IMR-90 (cell line): ENCODE measurements around the gene DSN1. TPM values are rescaled to one million over a fixed set of nuclear protein-coding genes. Genes with fewer than 3 reads are reported as not detected.

Experiments used
- ATAC-seq: fragments of 200-7000 bp; cut with Tn5 transposase; 2 replicates; pipeline ENCODE4 v1.9.1; 2020; ENCODE audit warnings: low read depth, mild to moderate bottlenecking, moderate library complexity
- BruUV-seq: library from RNA; stranded (reverse); fragments of 400-500 nt; replicated peaks from 2 replicates; lab custom pipeline; 2021; lab: Mats Ljungman, UMichigan
- CTCF ChIA-PET: fragments of 300-600 bp; formaldehyde crosslinking; extraction: SDS; loops from one replicate; lab custom pipeline; 2021; ENCODE audit warnings: antibody characterized with exemption; lab: Yijun Ruan, JAX
- POLR2A ChIA-PET: fragments of 300-600 bp; sonication (Branson Sonifier 250); formaldehyde crosslinking; loops from one replicate; lab custom pipeline; 2022; ENCODE audit warnings: antibody characterized with exemption; ENCODE audit not compliant: unreplicated experiment; lab: Charles Lee
- DNase-seq: peaks from one replicate; pipeline ENCODE4 v3.0.0; 2013
- H2AFZ ChIP-seq: replicated peaks from 2 replicates; pipeline ENCODE3; 2013; ENCODE audit warnings: low read length, mild to moderate bottlenecking; ENCODE audit not compliant: poor library complexity
- H2AK5ac ChIP-seq: 2 replicates; pipeline ENCODE4 v1.6.1; 2013; ENCODE audit warnings: low read depth, low read length, inconsistent platforms
- H2AK9ac ChIP-seq: replicated peaks from 2 replicates; pipeline ENCODE3; 2013; ENCODE audit warnings: mild to moderate bottlenecking, low read depth, low read length, moderate library complexity; ENCODE audit not compliant: poor library complexity
- H2BK120ac ChIP-seq: 2 replicates; pipeline ENCODE4 v1.6.1; 2013; ENCODE audit warnings: low read depth, low read length, inconsistent platforms
- H2BK15ac ChIP-seq: 3 replicates; pipeline ENCODE4 v1.6.1; 2013; ENCODE audit warnings: low read depth, low read length, inconsistent platforms
- H2BK20ac ChIP-seq: 2 replicates; pipeline ENCODE4 v1.6.1; 2013; ENCODE audit warnings: low read depth, mild to moderate bottlenecking, inconsistent platforms, low read length, moderate library complexity
- H2BK5ac ChIP-seq: 2 replicates; pipeline ENCODE4 v1.6.1; 2013; ENCODE audit warnings: mild to moderate bottlenecking, low read depth, low read length, inconsistent platforms; ENCODE audit not compliant: poor library complexity, severe bottlenecking
- H3K14ac ChIP-seq: replicated peaks from 2 replicates; pipeline ENCODE4 v1.6.1; 2013; ENCODE audit warnings: low read depth, low read length, inconsistent platforms
- H3K18ac ChIP-seq: 2 replicates; pipeline ENCODE4 v1.6.1; 2013; ENCODE audit warnings: low read depth, low read length, control low read depth
- H3K23ac ChIP-seq: 2 replicates; pipeline ENCODE4 v1.6.1; 2013; ENCODE audit warnings: low read depth, low read length, inconsistent platforms
- H3K27ac ChIP-seq: 2 replicates; pipeline ENCODE4 v1.5.1; 2013; ENCODE audit warnings: mild to moderate bottlenecking, control low read depth, low read length; ENCODE audit not compliant: insufficient read depth
- H3K27me3 ChIP-seq: 2 replicates; pipeline ENCODE4 v1.6.1; 2013; ENCODE audit warnings: low read length; ENCODE audit not compliant: control insufficient read depth, insufficient read depth
- H3K36me3 ChIP-seq: 2 replicates; pipeline ENCODE4 v1.6.1; 2013; ENCODE audit warnings: low read length, mixed read lengths; ENCODE audit not compliant: control insufficient read depth, insufficient read depth
- H3K4ac ChIP-seq: 2 replicates; pipeline ENCODE4 v1.6.1; 2013; ENCODE audit warnings: low read depth, low read length, inconsistent platforms
- H3K4me1 ChIP-seq: 2 replicates; pipeline ENCODE4 v1.6.1; 2013; ENCODE audit warnings: low read length, mixed read lengths; ENCODE audit not compliant: control insufficient read depth, insufficient read depth
- H3K4me2 ChIP-seq: 2 replicates; pipeline ENCODE4 v1.6.1; 2013; ENCODE audit warnings: low read depth, mild to moderate bottlenecking, control low read depth, low read length, moderate library complexity
- H3K4me3 ChIP-seq: 2 replicates; pipeline ENCODE4 v1.5.1; 2013; ENCODE audit warnings: low read depth, mild to moderate bottlenecking, control low read depth, low read length, moderate library complexity; ENCODE audit not compliant: insufficient read depth
- H3K56ac ChIP-seq: 2 replicates; pipeline ENCODE4 v1.6.1; 2013; ENCODE audit warnings: low read length, inconsistent platforms; ENCODE audit not compliant: insufficient read depth; ENCODE audit errors: extremely low read depth
- H3K79me1 ChIP-seq, 2 experiments: 2 replicates each; pipeline ENCODE4 v1.6.1; 2013; ENCODE audit warnings: low read length in 2 of 2, inconsistent platforms in 1 of 2, low read depth in 1 of 2
- H3K9ac ChIP-seq: 2 replicates; pipeline ENCODE4 v1.6.1; 2013; ENCODE audit warnings: low read depth, low read length, control low read depth
- H3K9me1 ChIP-seq: 2 replicates; pipeline ENCODE4 v1.6.1; 2013; ENCODE audit warnings: low read length, inconsistent platforms; ENCODE audit not compliant: insufficient read depth
- H3K9me3 ChIP-seq: 2 replicates; pipeline ENCODE4 v1.6.1; 2013; ENCODE audit warnings: low read length; ENCODE audit not compliant: control insufficient read depth, insufficient read depth
- H4K20me1 ChIP-seq: 2 replicates; pipeline ENCODE4 v1.6.1; 2013; ENCODE audit warnings: low read length, inconsistent platforms; ENCODE audit not compliant: insufficient read depth
- H4K5ac ChIP-seq: 2 replicates; pipeline ENCODE4 v1.6.1; 2013; ENCODE audit warnings: mild to moderate bottlenecking, low read depth, low read length, control low read depth
- H4K8ac ChIP-seq, 2 experiments: 2 replicates each; pipeline ENCODE4 v1.6.1; 2013; ENCODE audit warnings: low read depth in 2 of 2, low read length in 2 of 2, control low read depth in 1 of 2, inconsistent platforms in 1 of 2
- H4K91ac ChIP-seq: 2 replicates; pipeline ENCODE4 v1.6.1; 2013; ENCODE audit warnings: low read depth, low read length, inconsistent platforms; ENCODE audit not compliant: insufficient read depth
- CEBPB ChIP-seq: IDR thresholded peaks from 2 replicates; pipeline ENCODE4 v1.6.1; 2012; ENCODE audit warnings: low read depth, low read length, improper control_type of control experiment
- CHD1 ChIP-seq: IDR thresholded peaks from 2 replicates; pipeline ENCODE4 v1.6.1; 2012; ENCODE audit warnings: low read depth, low read length, improper control_type of control experiment
- FOS ChIP-seq: fragments of 150-350 bp; IDR thresholded peaks from 2 replicates; pipeline ENCODE4 v1.6.1; 2016; ENCODE audit warnings: low read depth, low read length
- NFE2L2 ChIP-seq: fragments of 150-350 bp; IDR thresholded peaks from 2 replicates; pipeline ENCODE4 v1.6.1; 2016; ENCODE audit warnings: low read depth, mild to moderate bottlenecking, low read length
- RFX5 ChIP-seq: IDR thresholded peaks from 2 replicates; pipeline ENCODE4 v1.8.0; 2012; ENCODE audit warnings: low read depth, mild to moderate bottlenecking, low read length, moderate library complexity
- WGBS, 2 experiments: methylation state at CpG; one replicate each; pipeline versions ENCODE4 v1.1.5 to v1.1.7; 2013; ENCODE audit warnings: missing lambda C conversion rate in 2 of 2; ENCODE audit not compliant: insufficient read length in 1 of 2; ENCODE audit errors: extremely low coverage in 2 of 2; 5-methylcytosine and 5-hydroxymethylcytosine counted together
- dilution Hi-C: fragments of 300-500 bp; cut with HindIII; formaldehyde crosslinking; loops from one replicate; pipeline ENCODE4 v1.14.3; 2018; ENCODE audit warnings: low sequenced_read_pairs; ENCODE audit not compliant: unreplicated experiment
- in situ Hi-C: fragments of 300-500 bp; cut with MboI; formaldehyde crosslinking; loops from 3 replicates; pipeline ENCODE4 v1.14.3; 2019; ENCODE audit warnings: low sequenced_read_pairs, inconsistent platforms, mixed read lengths
- intact Hi-C: fragments of 100-400 bp; cut with micrococcal nuclease; formaldehyde crosslinking; loops from 2 replicates; pipeline ENCODE4 v1.10.0; 2022
- polyA plus RNA-seq, 3 experiments: library from polyadenylated mRNA; depleted of rRNA; stranded (reverse); fragments of >200 nt; gene quantifications; 2 replicates each; pipeline ENCODE4 v1.2.3, GENCODE V29; 2012; ENCODE audit warnings: low replicate concordance in 1 of 3
- total RNA-seq: library from RNA; depleted of rRNA; stranded (reverse); fragments of >200 nt; gene quantifications from 2 replicates; pipeline ENCODE4 v1.2.3, GENCODE V29; 2012

Gene DSN1
- total and polyA plus RNA-seq, 2 of the 4 experiments (the other 2 are of a cell fraction): 10.5 to 16.3 TPM

- TF ChIP-seq RFX5 (no peak), FOS (no peak)
Measured at GRCh38 chr20:36745234-36745926, 28.2 kb downstream of the DSN1 start (continued).

- Histone ChIP-seq H3K18ac (no peak overlapping the region), H3K23ac (peak overlapping the region; percentile 90; the same call in 1 of the 2 replicates), H2AFZ (peak overlapping the region; percentile 38), H4K91ac (no peak overlapping the region), H3K27ac (no peak overlapping the region), H3K4me1 (peaks cover 2% of the 10 kb centered on the region; the same call in 1 of the 2 replicates), H3K56ac (peak overlapping the region; percentile 38; the same call in 1 of the 2 replicates), H2BK120ac (no peak overlapping the region), H3K27me3 (no peaks in the 10 kb centered on the region), H2BK15ac (no peak overlapping the region), H3K36me3 (no peaks in the 10 kb centered on the region), H4K20me1 (no peaks in the 10 kb centered on the region; the same call in 1 of the 2 replicates), H4K8ac (no peak overlapping the region), H3K4ac (no peak overlapping the region), H4K5ac (no peak overlapping the region), H3K4me3 (peak overlapping the region; percentile 21; the same call in 1 of the 2 replicates), H3K9ac (0 out of 2 replicates have a peak overlapping the region, but pooled peaks have one; percentile 6), H2AK5ac (no peak overlapping the region), H3K14ac (no peak overlapping the region), H2BK5ac (no peak overlapping the region), H2BK20ac (no peak overlapping the region), H3K79me1 (peaks cover 15 to 17% of the 10 kb centered on the region in 2 experiments; a peak in 3 of 4 replicates), H3K9me1 (no peaks in the 10 kb centered on the region), H3K4me2 (peak overlapping the region; percentile 98), H3K9me3 (no peaks in the 10 kb centered on the region), H2AK9ac (no peak overlapping the region)
- dilution Hi-C loops: no loop called here
- DNase-seq (peak; percentile 22), ATAC-seq (peak; percentile 10; the same call in 1 of the 2 replicates)
- in situ Hi-C loops: no loop called here
- TF ChIP-seq CEBPB (no peak), RFX5 (no peak), NFE2L2 (no peak), CHD1 (no peak)
- BruUV-seq: no TSS peak
- intact Hi-C loops: no loop called here
- ChIA-PET POLR2A (no interaction called here), CTCF (interaction anchor here (0.9 to 1.6 kb wide), 4 partner anchors 10 to 119 kb away, joined by 3 to 8 read pairs (median 5); partner anchors contain the start of gene DSN1)
- 50% methylated on average over 1 of the region's 8 CpGs; no CpG with 5 or more reads in 1 of the 2 experiments for WGBS, 2 experiments
Measured at GRCh38 chr20:36744764-36745191, 28.8 kb downstream of the DSN1 start.
